ENCODE results near the gene PSAPL1. TPM values are rescaled to one million over a fixed set of nuclear protein-coding genes. Genes with fewer than 3 reads are reported as not detected.

PSAPL1 gene
- total RNA-seq, 1 experiment from 2014 or later = 0.15 TPM

- no peak for TF ChIP-seq CTCF (conservative IDR thresholded peaks at IDR 0.05)
- TF ChIP-seq EZH2 (IDR thresholded peaks at IDR 0.05; ENCODE audit: low read depth) = no peak
- Histone ChIP-seq H3K27ac (no peak overlapping the region), H3K36me3 (ENCODE audit: low read depth) (no peaks in the 10 kb centered on the region), H3K4me1 (replicated peaks; ENCODE audit: insufficient read depth) (no peaks in the 10 kb centered on the region), H3K4me3 (no peak overlapping the region), H4K20me1 (ENCODE audit: insufficient read depth) (no peaks in the 10 kb centered on the region), H2AFZ (no peak overlapping the region), H3K9me3 (ENCODE audit: insufficient read depth, low read depth) (no peaks in the 10 kb centered on the region), H3F3A (ENCODE audit: insufficient read depth, low read depth) (no peaks in the 10 kb centered on the region), H3K27me3 (ENCODE audit: insufficient read depth, low read depth) (no peaks in the 10 kb centered on the region), H3K4me2 (no peak overlapping the region), H3K79me2 (ENCODE audit: low read depth) (no peaks in the 10 kb centered on the region), H3K9me2 (ENCODE audit: insufficient read depth) (no peaks in the 10 kb centered on the region)
- ChIA-PET CTCF (no interaction called here), POLR2A (ENCODE audit: unreplicated experiment) (interaction anchor here (0.5 kb wide), 1 partner anchor 544 kb away, joined by 4 read pairs; no protein-coding TSS in a partner anchor)
- intact Hi-C loops (cut with micrococcal nuclease; ENCODE audit: unreplicated experiment) = no loop called here
- no peak for DNase-seq
- BruUV-seq (replicated peaks) = no TSS peak
Observed at GRCh38 chr4:7381890-7382633, 52.7 kb downstream of the PSAPL1 start.

- intact Hi-C loops (cut with micrococcal nuclease; ENCODE audit: unreplicated experiment) = no loop called here
- Histone ChIP-seq H3K4me1 (replicated peaks; ENCODE audit: insufficient read depth) (no peaks in the 10 kb centered on the region), H3K36me3 (ENCODE audit: low read depth) (no peaks in the 10 kb centered on the region), H3K9me2 (ENCODE audit: insufficient read depth) (no peaks in the 10 kb centered on the region), H3K4me3 (no peak overlapping the region), H3K9me3 (ENCODE audit: insufficient read depth, low read depth) (no peaks in the 10 kb centered on the region), H3K79me2 (ENCODE audit: low read depth) (no peaks in the 10 kb centered on the region), H3K4me2 (no peak overlapping the region), H3K27ac (no peak overlapping the region), H4K20me1 (ENCODE audit: insufficient read depth) (no peaks in the 10 kb centered on the region), H3F3A (ENCODE audit: insufficient read depth, low read depth) (no peaks in the 10 kb centered on the region), H2AFZ (no peak overlapping the region), H3K27me3 (ENCODE audit: insufficient read depth, low read depth) (no peaks in the 10 kb centered on the region)
- CTCF ChIA-PET = no interaction called here
- TF ChIP-seq EZH2 (IDR thresholded peaks at IDR 0.05; ENCODE audit: low read depth) (no peak), CTCF (conservative IDR thresholded peaks at IDR 0.05) (no peak)
- POLR2A ChIA-PET (ENCODE audit: unreplicated experiment) = interaction anchor here (0.5 kb wide), 1 partner anchor 544 kb away, joined by 4 read pairs; no protein-coding TSS in a partner anchor
- BruUV-seq (replicated peaks) = no TSS peak
- no peak for DNase-seq
Observed at GRCh38 chr4:7381221-7381889, 53.4 kb downstream of the PSAPL1 start.

Small RNA genes lying within 50 kb of the gene (microRNA-seq; reads per million reads assigned to microRNA genes)
- not detected for gene MIR4274 (ENCODE audit: borderline number of aligned reads, borderline replicate concordance)

Other genes with a start within 250 kb of the PSAPL1 start
- gene SORCS2, start 242.4 kb downstream of the PSAPL1 start, total RNA-seq (2021) = 20.7 and 25.8 TPM in 2 replicates

Data from PC-9 (cell line).